Right cardiac atrium (tissue), 5 donors: ENCODE data around the gene ALOX15. TPM values are rescaled to one million over a fixed set of nuclear protein-coding genes. Genes with fewer than 3 reads are reported as not detected.
"Not testable (repeated sequence)": the region's sequence is repeated elsewhere in the genome, so short reads cannot be mapped to it uniquely, and the experiment has no call there.

Experiments
- ATAC-seq, 2 donors: fragments of 200-7000 bp; cut with Tn5 transposase; one replicate each; pipeline versions ENCODE4 v1.8.0 to v1.9.1; 2020; ENCODE audit warnings: moderate library complexity in 2 of 2, mild to moderate bottlenecking in 1 of 2
- DNase-seq, 3 donors: peaks; one replicate each; pipeline ENCODE4 v3.0.0-alpha.2; 2020
- H3K27ac ChIP-seq: one replicate; pipeline ENCODE4 v1.5.1; 2013; ENCODE audit warnings: mild to moderate bottlenecking, low read length, control low read depth, moderate library complexity
- H3K27me3 ChIP-seq: one replicate; pipeline ENCODE4 v1.6.1; 2013; ENCODE audit not compliant: control insufficient read depth, insufficient read depth
- H3K4me1 ChIP-seq: one replicate; pipeline ENCODE4 v1.6.1; 2013; ENCODE audit warnings: low read length; ENCODE audit not compliant: control insufficient read depth, insufficient read depth
- H3K4me3 ChIP-seq: one replicate; pipeline ENCODE4 v1.5.1; 2013; ENCODE audit warnings: low read length, control low read depth
- H3K9me3 ChIP-seq: one replicate; pipeline ENCODE4 v1.6.1; 2013; ENCODE audit warnings: low read length; ENCODE audit not compliant: control insufficient read depth
- WGBS: extraction: QIAGEN DNeasy Blood & Tissue Kit; methylation state at CpG from one replicate; pipeline ENCODE4 v1.1.7; 2013; 5-methylcytosine and 5-hydroxymethylcytosine counted together
- intact Hi-C, 4 donors: fragments of 100-400 bp; cut with DNase I; formaldehyde crosslinking; loops; one replicate each; pipeline versions ENCODE4 v1.11.0 to v1.14.0; 2022 to 2023
- polyA plus RNA-seq: library from polyadenylated mRNA; stranded (reverse); fragments of 200-250 nt; gene quantifications from one replicate; pipeline ENCODE4 v1.2.3, GENCODE V29; 2013
- total RNA-seq, 4 donors: library from RNA; stranded (reverse); fragmentation: NEBNext Ultra II Directional; extraction: Animal tissue kit (Norgen Biotek cat#: 25700); gene quantifications; one replicate each; pipeline ENCODE4 v1.2.1, GENCODE V29; 2021
- donor health status: healthy with polysubstance abuse.
- donor health status: DM: no; HTN: yes; CAD: no.
- donor health status: DM: no; HTN: no; CAD: no.
- donor health status: DM: no; HTN: yes; CAD: no; lungs with severe emphysema.
- donor health status: DM: yes; HTN: yes; CAD: no.

ALOX15 gene
- total and polyA plus RNA-seq, 5 donors, result 0.05 to 2.0 (median 0.97) TPM; not detected in 1

GRCh38 chr17:4673169-4673568 is 31.7 kb upstream of the ALOX15 start:
- H3K27me3 ChIP-seq, result no peaks in the 10 kb centered on the region
- intact Hi-C loops, result no loop called here
- 91% methylated on average over 11 of the region's 11 CpGs for WGBS
- no peak overlapping the region for H3K27ac ChIP-seq
- H3K4me1 ChIP-seq, result no peaks in the 10 kb centered on the region
- ATAC-seq, result no peak
- H3K4me3 ChIP-seq, result no peak overlapping the region
- no peaks in the 10 kb centered on the region for H3K9me3 ChIP-seq
- no peak for DNase-seq

GRCh38 chr17:4672751-4673150 is 31.3 kb upstream of the ALOX15 start:
- 93% methylated on average over 8 of the region's 8 CpGs for WGBS
- H3K9me3 ChIP-seq, result no peaks in the 10 kb centered on the region
- no peak for DNase-seq

GRCh38 chr17:4672055-4672630 is 30.7 kb upstream of the ALOX15 start:
- DNase-seq (no peak), ATAC-seq (no peak)
- intact Hi-C loops, result no loop called here
- Histone ChIP-seq H3K4me3 (no peak overlapping the region), H3K27me3 (no peaks in the 10 kb centered on the region), H3K9me3 (no peaks in the 10 kb centered on the region), H3K27ac (no peak overlapping the region), H3K4me1 (no peaks in the 10 kb centered on the region)
- 90% methylated on average over 9 of the region's 9 CpGs for WGBS

More at GRCh38 chr17:4672751-4673150, 31.3 kb upstream of the ALOX15 start:
- Histone ChIP-seq H3K4me1 (no peaks in the 10 kb centered on the region), H3K27ac (no peak overlapping the region), H3K27me3 (no peaks in the 10 kb centered on the region), H3K4me3 (no peak overlapping the region)
- no peak for ATAC-seq
- intact Hi-C loops, result no loop called here

- H3K4me1 ChIP-seq, result no peaks in the 10 kb centered on the region
- no peaks in the 10 kb centered on the region for H3K27me3 ChIP-seq
- H3K27ac ChIP-seq, result no peak overlapping the region
- DNase-seq (no peak), ATAC-seq (no peak)
- no peaks in the 10 kb centered on the region for H3K9me3 ChIP-seq
- 80% methylated on average over 4 of the region's 4 CpGs for WGBS
- no peak overlapping the region for H3K4me3 ChIP-seq
- intact Hi-C loops, result no loop called here
Measured at GRCh38 chr17:4667166-4667565, 25.7 kb upstream of the ALOX15 start.

GRCh38 chr17:4666296-4666695 is 24.8 kb upstream of the ALOX15 start:
- no peaks in the 10 kb centered on the region for H3K9me3 ChIP-seq
- no peaks in the 10 kb centered on the region for H3K27me3 ChIP-seq
- no peak overlapping the region for H3K27ac ChIP-seq
- H3K4me1 ChIP-seq, result no peaks in the 10 kb centered on the region
- intact Hi-C loops, result no loop called here
- DNase-seq (no peak), ATAC-seq (no peak)
- H3K4me3 ChIP-seq, result no peak overlapping the region
- 79% methylated on average over 5 of the region's 5 CpGs for WGBS

- Histone ChIP-seq H3K27me3 (no peaks in the 10 kb centered on the region), H3K4me3 (no peak overlapping the region), H3K9me3 (no peaks in the 10 kb centered on the region), H3K27ac (no peak overlapping the region), H3K4me1 (no peaks in the 10 kb centered on the region)
- DNase-seq (no peak), ATAC-seq (peak in 1 of 2 donors; percentile 40)
- intact Hi-C loops, result no loop called here
- WGBS, result 62% methylated on average over 9 of the region's 9 CpGs
Measured at GRCh38 chr17:4665027-4665426, 23.5 kb upstream of the ALOX15 start.

GRCh38 chr17:4664230-4664629 is 22.8 kb upstream of the ALOX15 start:
- no peak overlapping the region for H3K4me3 ChIP-seq
- H3K27ac ChIP-seq, result no peak overlapping the region
- intact Hi-C loops, result no loop called here
- no peaks in the 10 kb centered on the region for H3K4me1 ChIP-seq
- DNase-seq (no peak), ATAC-seq (no peak)
- whole genome bisulfite sequencing, result 82% methylated on average over 9 of the region's 9 CpGs
- H3K27me3 ChIP-seq, result no peaks in the 10 kb centered on the region
- H3K9me3 ChIP-seq, result no peaks in the 10 kb centered on the region

- DNase-seq (no peak), ATAC-seq (no peak)
- Histone ChIP-seq H3K27ac (no peak overlapping the region), H3K4me3 (no peak overlapping the region), H3K4me1 (no peaks in the 10 kb centered on the region), H3K27me3 (no peaks in the 10 kb centered on the region), H3K9me3 (no peaks in the 10 kb centered on the region)
- intact Hi-C loops, result no loop called here
- WGBS, result 81% methylated on average over 8 of the region's 8 CpGs
Measured at GRCh38 chr17:4663711-4664110, 22.2 kb upstream of the ALOX15 start.

- Histone ChIP-seq H3K27me3 (no peaks in the 10 kb centered on the region), H3K27ac (no peak overlapping the region), H3K4me3 (no peak overlapping the region), H3K9me3 (no peaks in the 10 kb centered on the region), H3K4me1 (no peaks in the 10 kb centered on the region)
- DNase-seq, result no peak
- intact Hi-C loops, result no loop called here
- 59% methylated on average over 6 of the region's 6 CpGs for WGBS
- no peak for ATAC-seq
Measured at GRCh38 chr17:4658478-4659305, 17.2 kb upstream of the ALOX15 start.

- Histone ChIP-seq H3K4me1 (no peaks in the 10 kb centered on the region), H3K9me3 (no peaks in the 10 kb centered on the region), H3K27ac (no peak overlapping the region), H3K4me3 (no peak overlapping the region), H3K27me3 (peaks cover 2% of the 10 kb centered on the region)
- intact Hi-C loops, result no loop called here
- DNase-seq, result no peak
- 80% methylated on average over 2 of the region's 2 CpGs for WGBS
- no peak for ATAC-seq
Measured at GRCh38 chr17:4657678-4658077, 16.2 kb upstream of the ALOX15 start.

- intact Hi-C loops, H3K9me3 ChIP-seq, H3K27ac ChIP-seq, DNase-seq, H3K4me1 ChIP-seq, H3K4me3 ChIP-seq, ATAC-seq, H3K27me3 ChIP-seq: not testable (repeated sequence)
- 91% methylated on average over 7 of the region's 7 CpGs for WGBS
Measured at GRCh38 chr17:4655933-4656332, 14.5 kb upstream of the ALOX15 start.
